IMR-90 (cell line): Measurements from ENCODE around the gene CTNND2. TPM values are rescaled to one million over a fixed set of nuclear protein-coding genes. Genes with fewer than 3 reads are reported as not detected.

Experiments used
- ATAC-seq: fragments of 200-7000 bp; cut with Tn5 transposase; 2 replicates; pipeline ENCODE4 v1.9.1; 2020; ENCODE audit warnings: low read depth, mild to moderate bottlenecking, moderate library complexity
- BruUV-seq: library from RNA; stranded (reverse); fragments of 400-500 nt; replicated peaks from 2 replicates; lab custom pipeline; 2021; lab: Mats Ljungman, UMichigan
- CTCF ChIA-PET: fragments of 300-600 bp; formaldehyde crosslinking; extraction: SDS; loops from one replicate; lab custom pipeline; 2021; ENCODE audit warnings: antibody characterized with exemption; lab: Yijun Ruan, JAX
- POLR2A ChIA-PET: fragments of 300-600 bp; sonication (Branson Sonifier 250); formaldehyde crosslinking; loops from one replicate; lab custom pipeline; 2022; ENCODE audit warnings: antibody characterized with exemption; ENCODE audit not compliant: unreplicated experiment; lab: Charles Lee
- DNase-seq: peaks from one replicate; pipeline ENCODE4 v3.0.0; 2013
- H2AFZ ChIP-seq: replicated peaks from 2 replicates; pipeline ENCODE3; 2013; ENCODE audit warnings: low read length, mild to moderate bottlenecking; ENCODE audit not compliant: poor library complexity
- H2AK5ac ChIP-seq: 2 replicates; pipeline ENCODE4 v1.6.1; 2013; ENCODE audit warnings: low read depth, low read length, inconsistent platforms
- H2AK9ac ChIP-seq: replicated peaks from 2 replicates; pipeline ENCODE3; 2013; ENCODE audit warnings: mild to moderate bottlenecking, low read depth, low read length, moderate library complexity; ENCODE audit not compliant: poor library complexity
- H2BK120ac ChIP-seq: 2 replicates; pipeline ENCODE4 v1.6.1; 2013; ENCODE audit warnings: low read depth, low read length, inconsistent platforms
- H2BK15ac ChIP-seq: 3 replicates; pipeline ENCODE4 v1.6.1; 2013; ENCODE audit warnings: low read depth, low read length, inconsistent platforms
- H2BK20ac ChIP-seq: 2 replicates; pipeline ENCODE4 v1.6.1; 2013; ENCODE audit warnings: low read depth, mild to moderate bottlenecking, inconsistent platforms, low read length, moderate library complexity
- H2BK5ac ChIP-seq: 2 replicates; pipeline ENCODE4 v1.6.1; 2013; ENCODE audit warnings: mild to moderate bottlenecking, low read depth, low read length, inconsistent platforms; ENCODE audit not compliant: poor library complexity, severe bottlenecking
- H3K14ac ChIP-seq: replicated peaks from 2 replicates; pipeline ENCODE4 v1.6.1; 2013; ENCODE audit warnings: low read depth, low read length, inconsistent platforms
- H3K18ac ChIP-seq: 2 replicates; pipeline ENCODE4 v1.6.1; 2013; ENCODE audit warnings: low read depth, low read length, control low read depth
- H3K23ac ChIP-seq: 2 replicates; pipeline ENCODE4 v1.6.1; 2013; ENCODE audit warnings: low read depth, low read length, inconsistent platforms
- H3K27ac ChIP-seq: 2 replicates; pipeline ENCODE4 v1.5.1; 2013; ENCODE audit warnings: mild to moderate bottlenecking, control low read depth, low read length; ENCODE audit not compliant: insufficient read depth
- H3K27me3 ChIP-seq: 2 replicates; pipeline ENCODE4 v1.6.1; 2013; ENCODE audit warnings: low read length; ENCODE audit not compliant: control insufficient read depth, insufficient read depth
- H3K36me3 ChIP-seq: 2 replicates; pipeline ENCODE4 v1.6.1; 2013; ENCODE audit warnings: low read length, mixed read lengths; ENCODE audit not compliant: control insufficient read depth, insufficient read depth
- H3K4ac ChIP-seq: 2 replicates; pipeline ENCODE4 v1.6.1; 2013; ENCODE audit warnings: low read depth, low read length, inconsistent platforms
- H3K4me1 ChIP-seq: 2 replicates; pipeline ENCODE4 v1.6.1; 2013; ENCODE audit warnings: low read length, mixed read lengths; ENCODE audit not compliant: control insufficient read depth, insufficient read depth
- H3K4me2 ChIP-seq: 2 replicates; pipeline ENCODE4 v1.6.1; 2013; ENCODE audit warnings: low read depth, mild to moderate bottlenecking, control low read depth, low read length, moderate library complexity
- H3K4me3 ChIP-seq: 2 replicates; pipeline ENCODE4 v1.5.1; 2013; ENCODE audit warnings: low read depth, mild to moderate bottlenecking, control low read depth, low read length, moderate library complexity; ENCODE audit not compliant: insufficient read depth
- H3K56ac ChIP-seq: 2 replicates; pipeline ENCODE4 v1.6.1; 2013; ENCODE audit warnings: low read length, inconsistent platforms; ENCODE audit not compliant: insufficient read depth; ENCODE audit errors: extremely low read depth
- H3K79me1 ChIP-seq, 2 experiments: 2 replicates each; pipeline ENCODE4 v1.6.1; 2013; ENCODE audit warnings: low read length in 2 of 2, inconsistent platforms in 1 of 2, low read depth in 1 of 2
- H3K9ac ChIP-seq: 2 replicates; pipeline ENCODE4 v1.6.1; 2013; ENCODE audit warnings: low read depth, low read length, control low read depth
- H3K9me1 ChIP-seq: 2 replicates; pipeline ENCODE4 v1.6.1; 2013; ENCODE audit warnings: low read length, inconsistent platforms; ENCODE audit not compliant: insufficient read depth
- H3K9me3 ChIP-seq: 2 replicates; pipeline ENCODE4 v1.6.1; 2013; ENCODE audit warnings: low read length; ENCODE audit not compliant: control insufficient read depth, insufficient read depth
- H4K20me1 ChIP-seq: 2 replicates; pipeline ENCODE4 v1.6.1; 2013; ENCODE audit warnings: low read length, inconsistent platforms; ENCODE audit not compliant: insufficient read depth
- H4K5ac ChIP-seq: 2 replicates; pipeline ENCODE4 v1.6.1; 2013; ENCODE audit warnings: mild to moderate bottlenecking, low read depth, low read length, control low read depth
- H4K8ac ChIP-seq, 2 experiments: 2 replicates each; pipeline ENCODE4 v1.6.1; 2013; ENCODE audit warnings: low read depth in 2 of 2, low read length in 2 of 2, control low read depth in 1 of 2, inconsistent platforms in 1 of 2
- H4K91ac ChIP-seq: 2 replicates; pipeline ENCODE4 v1.6.1; 2013; ENCODE audit warnings: low read depth, low read length, inconsistent platforms; ENCODE audit not compliant: insufficient read depth
- BHLHE40 ChIP-seq: fragments of 150-350 bp; IDR thresholded peaks from 2 replicates; pipeline ENCODE4 v1.6.1; 2016; ENCODE audit warnings: mild to moderate bottlenecking, low read depth, low read length
- CEBPB ChIP-seq: IDR thresholded peaks from 2 replicates; pipeline ENCODE4 v1.6.1; 2012; ENCODE audit warnings: low read depth, low read length, improper control_type of control experiment
- CHD1 ChIP-seq: IDR thresholded peaks from 2 replicates; pipeline ENCODE4 v1.6.1; 2012; ENCODE audit warnings: low read depth, low read length, improper control_type of control experiment
- CTCF ChIP-seq: conservative IDR thresholded peaks from 2 replicates; pipeline ENCODE4 v1.5.1; 2012; ENCODE audit warnings: mild to moderate bottlenecking, low read depth, low read length, improper control_type of control experiment
- ELK1 ChIP-seq: fragments of 150-350 bp; IDR thresholded peaks from 2 replicates; pipeline ENCODE4 v1.6.1; 2016; ENCODE audit warnings: low read depth, mild to moderate bottlenecking, low read length, moderate library complexity, borderline replicate concordance
- MXI1 ChIP-seq: IDR thresholded peaks from 2 replicates; pipeline ENCODE4 v1.6.1; 2012; ENCODE audit warnings: low read depth, mild to moderate bottlenecking, low read length, moderate library complexity, borderline replicate concordance
- NFE2L2 ChIP-seq: fragments of 150-350 bp; IDR thresholded peaks from 2 replicates; pipeline ENCODE4 v1.6.1; 2016; ENCODE audit warnings: low read depth, mild to moderate bottlenecking, low read length
- RAD21 ChIP-seq: IDR thresholded peaks from 2 replicates; pipeline ENCODE4 v1.6.1; 2012; ENCODE audit warnings: low read length, improper control_type of control experiment
- RFX5 ChIP-seq: IDR thresholded peaks from 2 replicates; pipeline ENCODE4 v1.8.0; 2012; ENCODE audit warnings: low read depth, mild to moderate bottlenecking, low read length, moderate library complexity
- WGBS, 2 experiments: methylation state at CpG; one replicate each; pipeline versions ENCODE4 v1.1.5 to v1.1.7; 2013; ENCODE audit warnings: missing lambda C conversion rate in 2 of 2; ENCODE audit not compliant: insufficient read length in 1 of 2; ENCODE audit errors: extremely low coverage in 2 of 2; 5-methylcytosine and 5-hydroxymethylcytosine counted together
- dilution Hi-C: fragments of 300-500 bp; cut with HindIII; formaldehyde crosslinking; loops from one replicate; pipeline ENCODE4 v1.14.3; 2018; ENCODE audit warnings: low sequenced_read_pairs; ENCODE audit not compliant: unreplicated experiment
- in situ Hi-C: fragments of 300-500 bp; cut with MboI; formaldehyde crosslinking; loops from 3 replicates; pipeline ENCODE4 v1.14.3; 2019; ENCODE audit warnings: low sequenced_read_pairs, inconsistent platforms, mixed read lengths
- intact Hi-C: fragments of 100-400 bp; cut with micrococcal nuclease; formaldehyde crosslinking; loops from 2 replicates; pipeline ENCODE4 v1.10.0; 2022
- polyA plus RNA-seq, 3 experiments: library from polyadenylated mRNA; depleted of rRNA; stranded (reverse); fragments of >200 nt; gene quantifications; 2 replicates each; pipeline ENCODE4 v1.2.3, GENCODE V29; 2012; ENCODE audit warnings: low replicate concordance in 1 of 3
- total RNA-seq: library from RNA; depleted of rRNA; stranded (reverse); fragments of >200 nt; gene quantifications from 2 replicates; pipeline ENCODE4 v1.2.3, GENCODE V29; 2012

The CTNND2 gene
- total and polyA plus RNA-seq, 2 of the 4 experiments (the other 2 are of a cell fraction): not detected

- H4K20me1 ChIP-seq: no peaks in the 10 kb centered on the region
- dilution Hi-C loops (no loop called here), in situ Hi-C loops (no loop called here), intact Hi-C loops (no loop called here)
- H4K91ac ChIP-seq: no peak overlapping the region
- peaks cover 6% of the 10 kb centered on the region for H3K27me3 ChIP-seq
- no peak overlapping the region for H3K23ac ChIP-seq
- no peak overlapping the region for H3K56ac ChIP-seq
- no peaks in the 10 kb centered on the region for H3K9me1 ChIP-seq
- H3K14ac ChIP-seq: no peak overlapping the region
- H2BK120ac ChIP-seq: no peak overlapping the region
- POLR2A ChIA-PET: no interaction called here
- BruUV-seq: no TSS peak
- H3K36me3 ChIP-seq: no peaks in the 10 kb centered on the region
- WGBS, 2 experiments: no CpG with 5 or more reads among the region's 2 CpGs
- TF ChIP-seq MXI1 (no peak), RFX5 (no peak), CTCF (no peak), ELK1 (no peak), CHD1 (no peak), RAD21 (no peak), CEBPB (no peak), BHLHE40 (no peak), NFE2L2 (no peak)
- H3K79me1 ChIP-seq: no peaks in the 10 kb centered on the region
- H2AFZ ChIP-seq: no peak overlapping the region
- H4K5ac ChIP-seq: no peak overlapping the region
- no peak overlapping the region for H3K9ac ChIP-seq
- no peaks in the 10 kb centered on the region for H3K4me1 ChIP-seq
- H4K8ac ChIP-seq: no peak overlapping the region
- no peak overlapping the region for H3K27ac ChIP-seq
- H3K9me3 ChIP-seq: no peaks in the 10 kb centered on the region
- H2BK15ac ChIP-seq: no peak overlapping the region
- no peak overlapping the region for H2BK20ac ChIP-seq
- CTCF ChIA-PET: no interaction called here
- ATAC-seq (no peak), DNase-seq (no peak)
- no peak overlapping the region for H2AK9ac ChIP-seq
- no peak overlapping the region for H3K4me2 ChIP-seq
- H3K18ac ChIP-seq: no peak overlapping the region
- H3K4me3 ChIP-seq: no peak overlapping the region
- H2BK5ac ChIP-seq: no peak overlapping the region
- no peak overlapping the region for H2AK5ac ChIP-seq
- no peak overlapping the region for H3K4ac ChIP-seq
Measured at GRCh38 chr5:11909471-11909870, 5.2 kb upstream of the CTNND2 start.
